ENCODE results near the gene SCAPER.

Gene SCAPER

GRCh38 chr15:76905013-76905839 lies at the start of gene SCAPER:
SCAPER (minus strand) TSS chr15:76905340; CDS start chr15:76883817, 21,523 bp downstream.
- peak; percentile 51 for DNase-seq

- DNase-seq: no peak
Observed at GRCh38 chr15:76954744-76955143, 49.6 kb upstream of the SCAPER start.

- no peak for DNase-seq
Observed at GRCh38 chr15:76953913-76954312, 48.8 kb upstream of the SCAPER start.

- DNase-seq: no peak
Observed at GRCh38 chr15:76951220-76951619, 46.1 kb upstream of the SCAPER start.

- no peak for DNase-seq
Observed at GRCh38 chr15:76947454-76947853, 42.3 kb upstream of the SCAPER start.

- no peak for DNase-seq
Observed at GRCh38 chr15:76945494-76946093, 40.5 kb upstream of the SCAPER start.

- no peak for DNase-seq
Observed at GRCh38 chr15:76942331-76942730, 37.2 kb upstream of the SCAPER start.

- no peak for DNase-seq
Observed at GRCh38 chr15:76941636-76942035, 36.5 kb upstream of the SCAPER start.

GRCh38 chr15:76939715-76940114 lies 34.6 kb upstream of the SCAPER start:
- DNase-seq: no peak

- DNase-seq: no peak
Observed at GRCh38 chr15:76938752-76939151, 33.6 kb upstream of the SCAPER start.

- DNase-seq: no peak
Observed at GRCh38 chr15:76936671-76937070, 31.5 kb upstream of the SCAPER start.

- peak; percentile 52 for DNase-seq
Observed at GRCh38 chr15:76935620-76936019, 30.5 kb upstream of the SCAPER start.

GRCh38 chr15:76932135-76932966 lies 27.2 kb upstream of the SCAPER start:
- no peak for DNase-seq

- peak; percentile 68 for DNase-seq
Observed at GRCh38 chr15:76931397-76932134, 26.4 kb upstream of the SCAPER start, which contains the start of gene RCN2. RCN2 (plus strand) TSS chr15:76931749; CDS start chr15:76931842, 93 bp downstream.

GRCh38 chr15:76930831-76931396 lies 25.8 kb upstream of the SCAPER start:
- DNase-seq: no peak

GRCh38 chr15:76929011-76929760 lies 24.0 kb upstream of the SCAPER start:
- no peak for DNase-seq

GRCh38 chr15:76928201-76928600 lies 23.1 kb upstream of the SCAPER start:
- no peak for DNase-seq

- DNase-seq: no peak
Observed at GRCh38 chr15:76916369-76916768, 11.2 kb upstream of the SCAPER start.

GRCh38 chr15:76913737-76914136 lies 8.6 kb upstream of the SCAPER start:
- DNase-seq: no peak

GRCh38 chr15:76912430-76912829 lies 7.3 kb upstream of the SCAPER start:
- DNase-seq: no peak

GRCh38 chr15:76905855-76906254 lies 715 bp upstream of the SCAPER start:
- no peak for DNase-seq
